ENCODE data around the gene DAAM2.

DAAM2 gene

DNA sequence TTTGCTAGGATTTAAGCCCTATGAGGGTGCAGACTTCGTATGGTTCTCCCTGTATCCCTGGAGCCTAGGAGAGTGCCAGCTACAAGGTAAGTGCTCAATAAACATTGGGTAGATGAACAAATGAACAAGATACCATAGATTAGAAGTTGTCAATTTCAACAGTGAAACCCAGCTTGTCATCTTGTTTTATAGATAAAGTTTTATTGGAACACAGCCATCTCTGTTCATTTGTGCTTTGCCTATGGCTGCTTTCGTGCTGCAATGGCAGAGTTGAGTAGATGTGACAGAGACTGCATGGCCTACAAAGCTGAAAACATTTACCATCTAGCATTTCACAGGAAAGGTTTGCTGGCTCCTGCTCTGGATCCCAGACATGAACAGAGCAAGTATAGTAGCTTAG lies 5.6 kb downstream of the DAAM2 start:
- DNase-seq: no peak
- no peak for TF ChIP-seq POLR2A (IDR thresholded peaks at IDR 0.05; ENCODE audit: low read length)
- TF ChIP-seq GATA1 (IDR thresholded peaks at IDR 0.05; ENCODE audit: low read depth, low read length): no peak

GRCh38 chr6:39800034-39801032 lies 8.2 kb downstream of the DAAM2 start:
- no peak for DNase-seq
- TF ChIP-seq GATA1 (IDR thresholded peaks at IDR 0.05; ENCODE audit: low read depth, low read length): no peak
- no peak for TF ChIP-seq POLR2A (IDR thresholded peaks at IDR 0.05; ENCODE audit: low read length)

DNA sequence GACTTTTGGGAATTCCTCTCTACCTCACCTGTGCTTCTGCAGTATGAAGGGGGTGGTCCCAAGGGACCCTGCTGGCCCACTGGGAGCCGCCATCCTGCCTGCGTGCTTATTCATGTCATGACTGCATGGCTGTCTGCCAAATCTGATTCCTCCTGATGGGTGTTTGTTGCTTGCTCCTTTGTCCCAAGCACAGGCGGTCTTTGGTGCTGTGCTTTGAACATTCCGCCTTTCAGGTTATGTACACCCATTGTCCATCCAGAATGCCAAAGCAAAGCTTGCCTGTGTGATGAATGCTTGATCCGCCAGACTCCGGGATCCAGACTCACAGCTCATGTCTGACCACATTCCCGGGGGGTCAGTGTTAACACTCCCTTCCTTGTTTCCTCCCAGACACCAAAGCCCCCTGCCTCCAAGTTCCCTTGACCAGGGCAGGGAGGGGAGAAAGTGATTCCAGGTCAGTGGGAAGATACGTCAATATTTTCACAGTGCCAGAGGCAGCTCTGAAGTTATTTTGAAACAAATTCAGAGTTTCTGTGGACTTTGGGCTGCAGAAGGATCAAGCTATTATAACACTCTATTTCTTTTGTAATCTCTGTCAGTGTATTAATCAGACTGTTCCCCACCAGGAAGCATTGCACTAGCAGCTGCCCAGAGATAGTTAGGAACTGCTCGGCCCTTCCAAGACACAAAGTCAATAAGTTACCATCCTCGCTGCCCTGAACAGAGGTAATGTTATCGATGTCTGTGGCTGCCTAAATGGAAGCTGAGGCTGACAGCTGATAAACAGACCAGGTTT lies 9.5 kb downstream of the DAAM2 start:
- no peak for DNase-seq
- TF ChIP-seq POLR2A (IDR thresholded peaks at IDR 0.05; ENCODE audit: low read length): no peak
- TF ChIP-seq GATA1 (IDR thresholded peaks at IDR 0.05; ENCODE audit: low read depth, low read length): no peak

GRCh38 chr6:39803872-39804271 lies 11.7 kb downstream of the DAAM2 start:
- no peak for DNase-seq
- TF ChIP-seq POLR2A (IDR thresholded peaks at IDR 0.05; ENCODE audit: low read length) (no peak), GATA1 (IDR thresholded peaks at IDR 0.05; ENCODE audit: low read depth, low read length) (no peak)

GRCh38 chr6:39804466-39805065 lies 12.4 kb downstream of the DAAM2 start:
- DNase-seq: no peak
- TF ChIP-seq GATA1 (IDR thresholded peaks at IDR 0.05; ENCODE audit: low read depth, low read length) (no peak), POLR2A (IDR thresholded peaks at IDR 0.05; ENCODE audit: low read length) (no peak)

GRCh38 chr6:39806278-39806677 lies 14.1 kb downstream of the DAAM2 start:
- DNase-seq: no peak
- TF ChIP-seq POLR2A (IDR thresholded peaks at IDR 0.05; ENCODE audit: low read length): no peak
- TF ChIP-seq GATA1 (IDR thresholded peaks at IDR 0.05; ENCODE audit: low read depth, low read length): no peak

DNA sequence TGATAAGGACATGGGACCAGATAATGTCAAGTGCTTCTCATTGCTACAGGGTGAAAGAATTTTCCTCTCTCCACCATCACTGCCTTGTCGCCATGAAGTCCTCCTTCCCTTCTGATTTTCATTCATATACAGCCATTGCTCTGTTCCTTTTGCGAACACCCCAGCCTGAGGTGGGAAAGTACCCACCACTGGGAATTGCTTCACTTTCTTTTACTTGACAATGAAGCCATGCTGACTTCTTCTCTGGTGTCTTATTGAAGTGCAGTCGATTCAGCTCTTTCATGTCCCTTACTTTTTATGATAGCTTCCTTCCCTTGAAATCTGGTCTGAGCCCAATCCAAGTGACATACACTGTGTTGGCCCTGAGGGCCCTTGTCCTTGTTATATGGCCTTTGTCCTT lies 16.2 kb downstream of the DAAM2 start:
- no peak for TF ChIP-seq POLR2A (IDR thresholded peaks at IDR 0.05; ENCODE audit: low read length)
- no peak for TF ChIP-seq GATA1 (IDR thresholded peaks at IDR 0.05; ENCODE audit: low read depth, low read length)
- DNase-seq: no peak

- no peak for DNase-seq
- no peak for TF ChIP-seq POLR2A (IDR thresholded peaks at IDR 0.05; ENCODE audit: low read length)
- no peak for TF ChIP-seq GATA1 (IDR thresholded peaks at IDR 0.05; ENCODE audit: low read depth, low read length)
Observed at GRCh38 chr6:39808964-39809363, 16.8 kb downstream of the DAAM2 start.

DNA sequence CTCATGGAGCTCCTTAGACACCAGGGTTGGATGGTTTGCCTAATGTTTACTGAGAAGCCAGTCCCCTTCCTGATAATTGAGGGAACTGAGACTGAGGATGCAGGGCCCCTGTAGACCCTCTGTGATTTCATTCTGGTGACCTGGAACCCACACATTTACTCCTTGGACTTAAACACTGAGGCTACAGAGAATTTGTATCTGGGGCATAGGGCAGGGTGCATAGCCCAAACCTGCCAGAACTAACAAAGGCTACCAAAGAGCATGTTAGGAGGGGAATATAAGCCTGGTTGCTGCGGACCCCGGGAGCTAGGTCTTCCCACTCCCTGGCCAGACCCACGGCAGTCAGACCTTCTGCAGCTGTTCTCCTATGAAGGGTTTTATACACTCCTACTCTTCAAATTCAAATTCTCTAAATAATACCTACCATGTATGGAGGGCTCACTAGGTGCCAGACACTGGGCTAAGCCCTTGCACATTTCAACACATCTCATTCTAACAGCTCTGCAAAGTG lies 19.7 kb downstream of the DAAM2 start:
- no peak for TF ChIP-seq POLR2A (IDR thresholded peaks at IDR 0.05; ENCODE audit: low read length)
- no peak for TF ChIP-seq GATA1 (IDR thresholded peaks at IDR 0.05; ENCODE audit: low read depth, low read length)
- DNase-seq: no peak

DNA sequence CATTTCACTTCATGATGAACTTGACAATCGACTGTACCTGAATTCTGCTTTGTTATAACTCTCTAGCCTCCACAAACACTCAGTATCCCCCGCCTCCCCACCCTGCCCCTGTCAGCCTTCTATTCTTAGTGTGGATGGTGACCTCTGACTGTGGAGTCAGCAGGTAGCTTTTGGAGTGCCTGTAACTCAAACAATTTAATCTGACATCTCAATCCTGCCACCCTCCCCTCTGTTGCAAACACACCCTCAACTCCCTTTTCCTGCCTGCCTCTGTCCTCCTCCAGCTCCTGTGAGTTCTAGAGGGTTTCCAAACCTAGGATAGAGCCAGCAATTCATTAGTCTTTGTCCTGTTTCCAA lies 20.3 kb downstream of the DAAM2 start:
- no peak for TF ChIP-seq POLR2A (IDR thresholded peaks at IDR 0.05; ENCODE audit: low read length)
- TF ChIP-seq GATA1 (IDR thresholded peaks at IDR 0.05; ENCODE audit: low read depth, low read length): no peak
- DNase-seq: no peak

DNA sequence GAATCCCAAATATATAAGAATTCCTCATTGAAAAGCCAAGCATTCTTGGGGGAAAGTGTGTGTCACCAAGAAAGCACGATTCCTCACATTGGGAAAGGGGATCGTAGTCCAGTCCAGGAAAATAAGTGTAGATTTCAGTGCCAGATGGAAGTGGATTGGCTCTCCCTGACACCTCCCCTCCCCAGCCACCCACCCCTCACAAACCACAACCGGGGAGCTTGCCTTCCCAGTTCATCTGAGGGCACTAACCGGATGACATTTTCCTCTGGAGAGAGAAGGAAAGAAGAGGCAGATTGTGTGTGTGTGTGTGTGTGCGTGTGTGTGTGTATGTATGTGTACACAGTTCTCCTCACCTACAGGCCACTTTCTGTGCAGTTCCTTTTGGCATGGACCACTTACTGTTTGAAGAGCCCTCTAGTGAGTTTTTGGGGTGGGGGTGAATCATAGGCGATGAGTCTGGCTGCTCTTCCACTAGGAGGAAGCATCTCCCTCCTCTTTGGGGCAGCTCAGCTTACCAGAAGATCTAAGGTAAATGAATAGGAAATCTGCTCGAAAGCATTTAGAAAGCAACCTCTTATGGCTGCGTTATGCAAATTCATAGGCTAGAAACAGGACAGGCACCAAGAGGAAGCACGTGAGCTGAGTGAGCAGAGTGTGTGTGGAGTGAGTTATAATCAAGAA lies 20.8 kb downstream of the DAAM2 start:
- no peak for DNase-seq
- TF ChIP-seq GATA1 (IDR thresholded peaks at IDR 0.05; ENCODE audit: low read depth, low read length) (no peak), POLR2A (IDR thresholded peaks at IDR 0.05; ENCODE audit: low read length) (no peak)

DNA sequence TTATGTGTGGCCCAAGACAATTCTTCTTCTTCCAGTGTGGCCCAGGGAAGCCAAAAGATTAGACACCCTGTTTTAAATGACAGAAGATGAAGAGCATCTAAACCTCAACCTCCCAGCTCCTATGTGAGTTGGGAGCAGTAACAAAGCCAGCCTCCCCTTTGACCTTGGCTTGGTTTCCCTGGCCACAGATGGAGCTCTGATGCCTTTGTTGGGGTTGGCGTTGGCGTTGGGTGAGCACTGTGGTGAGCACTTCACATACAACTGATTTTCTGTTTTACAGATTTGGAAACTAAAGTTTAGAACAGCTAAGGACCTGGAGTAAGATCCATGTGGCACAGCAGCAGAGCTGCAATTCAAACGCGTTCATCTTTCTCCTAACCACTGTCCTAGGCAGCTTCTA lies 22.1 kb downstream of the DAAM2 start:
- no peak for TF ChIP-seq POLR2A (IDR thresholded peaks at IDR 0.05; ENCODE audit: low read length)
- no peak for TF ChIP-seq GATA1 (IDR thresholded peaks at IDR 0.05; ENCODE audit: low read depth, low read length)
- DNase-seq: no peak

DNA sequence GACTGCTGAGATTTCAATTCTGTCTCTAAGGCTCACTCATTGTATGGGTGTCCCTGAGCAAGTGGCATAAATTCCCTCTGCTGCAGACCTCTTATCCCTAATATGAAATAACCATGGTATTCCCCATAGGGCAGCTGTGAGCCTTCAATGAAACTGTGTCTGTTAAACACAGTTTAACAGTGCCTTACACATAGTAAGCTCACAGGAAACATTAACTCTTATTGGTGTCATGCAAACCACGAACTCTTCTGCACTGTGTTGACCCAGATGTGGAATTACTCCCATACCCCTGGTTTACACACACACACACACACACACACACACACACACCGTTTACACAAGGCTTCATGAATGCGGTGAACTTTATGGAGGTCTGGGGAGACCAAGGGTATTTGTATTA lies 23.2 kb downstream of the DAAM2 start:
- no peak for TF ChIP-seq POLR2A (IDR thresholded peaks at IDR 0.05; ENCODE audit: low read length)
- no peak for TF ChIP-seq GATA1 (IDR thresholded peaks at IDR 0.05; ENCODE audit: low read depth, low read length)
- DNase-seq: no peak
